HG03354 (cell line): Measurements from ENCODE around the gene BCL2.
A peak's percentile ranks its signal among the peaks of the same experiment; 100 is the strongest.

ENCODE experiments used
- ATAC-seq: cut with Tn5 transposase; IDR thresholded peaks from one replicate; pipeline ENCODE4 v1.9.1; 2021; ENCODE audit warnings: mild to moderate bottlenecking; ENCODE audit not compliant: unreplicated experiment, poor library complexity, severe bottlenecking

BCL2 gene

DNA sequence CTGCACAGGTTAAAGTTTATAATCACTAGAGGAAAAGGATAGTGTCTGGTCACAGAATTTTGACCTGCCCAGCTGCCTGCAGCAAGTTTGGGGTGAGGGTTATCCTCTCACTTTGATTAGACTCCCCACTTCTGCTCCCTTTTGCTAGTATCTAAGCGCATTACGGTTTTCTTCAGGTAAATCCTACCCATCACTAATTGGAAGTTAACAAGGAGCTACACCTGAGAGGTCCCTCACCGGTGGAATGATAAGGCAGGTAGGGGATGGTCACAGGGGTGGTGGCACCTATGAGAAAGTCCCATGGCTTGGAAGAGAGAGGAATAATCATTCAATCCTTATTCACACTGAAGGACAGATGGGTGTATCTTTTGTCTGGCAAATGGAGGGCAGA, 7.6 kb downstream of the BCL2 start:
- ATAC-seq, result peak; percentile 3

DNA sequence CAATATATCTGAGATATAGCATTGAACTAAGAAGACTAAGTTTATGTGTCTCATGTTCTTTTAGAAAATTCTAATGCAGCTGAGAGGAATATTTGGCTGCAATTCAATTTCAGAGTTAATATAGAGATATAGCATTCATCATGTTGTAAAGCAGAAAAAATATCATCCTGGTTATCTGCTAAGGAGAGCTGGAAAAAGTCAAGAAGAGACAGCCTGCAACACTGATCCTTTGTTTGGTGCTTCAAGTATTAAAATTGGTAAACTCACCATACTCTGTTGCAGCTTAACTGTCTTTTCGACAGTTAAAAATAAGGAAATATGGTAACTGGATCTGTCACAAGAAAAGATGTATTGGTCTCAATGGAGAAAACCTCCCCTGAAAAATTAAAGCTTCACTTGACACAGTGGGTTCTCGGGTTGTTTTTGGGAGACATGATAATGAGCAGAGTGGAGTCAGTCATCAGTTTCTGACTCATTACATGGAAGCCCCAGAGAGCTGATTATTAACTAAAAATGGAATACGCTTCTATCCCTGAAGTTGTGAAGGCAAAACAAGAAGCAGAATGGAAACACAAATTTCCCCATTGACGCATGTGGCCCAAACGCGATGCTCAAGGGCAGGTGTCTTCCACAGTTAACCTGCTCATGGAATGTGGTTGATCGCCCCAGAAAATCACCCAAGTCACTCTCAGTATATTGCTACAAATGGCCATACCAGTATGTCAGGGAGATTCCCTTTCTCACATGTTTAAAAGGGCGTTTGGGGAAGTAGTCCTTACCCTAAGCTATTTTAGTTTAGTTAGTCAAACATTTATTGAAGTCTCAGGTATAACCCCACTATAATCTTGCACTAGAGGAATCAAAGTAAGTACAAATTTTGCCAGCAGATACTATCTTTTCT, 8.2 kb downstream of the BCL2 start:
- ATAC-seq, result peak; percentile 72

DNA sequence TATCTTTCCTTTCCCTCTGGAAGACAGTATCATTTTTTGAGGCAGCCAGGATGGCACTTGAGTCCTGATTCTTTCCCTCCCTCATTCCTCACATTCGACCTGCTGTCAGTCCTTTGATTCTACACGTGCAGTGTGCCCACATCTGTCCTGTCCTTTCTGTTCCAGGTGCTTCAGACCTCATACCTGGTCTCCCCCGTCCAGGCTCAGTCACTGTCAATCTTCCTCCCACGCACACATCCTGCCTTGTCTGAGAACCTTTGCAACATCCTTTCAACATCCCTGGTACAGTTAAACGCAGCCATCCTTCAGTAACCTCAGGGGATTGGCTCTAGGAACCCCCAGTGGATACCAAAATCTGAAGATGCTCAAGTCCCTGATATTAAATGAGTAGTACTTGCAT, 10.1 kb downstream of the BCL2 start:
- ATAC-seq, result no peak

DNA sequence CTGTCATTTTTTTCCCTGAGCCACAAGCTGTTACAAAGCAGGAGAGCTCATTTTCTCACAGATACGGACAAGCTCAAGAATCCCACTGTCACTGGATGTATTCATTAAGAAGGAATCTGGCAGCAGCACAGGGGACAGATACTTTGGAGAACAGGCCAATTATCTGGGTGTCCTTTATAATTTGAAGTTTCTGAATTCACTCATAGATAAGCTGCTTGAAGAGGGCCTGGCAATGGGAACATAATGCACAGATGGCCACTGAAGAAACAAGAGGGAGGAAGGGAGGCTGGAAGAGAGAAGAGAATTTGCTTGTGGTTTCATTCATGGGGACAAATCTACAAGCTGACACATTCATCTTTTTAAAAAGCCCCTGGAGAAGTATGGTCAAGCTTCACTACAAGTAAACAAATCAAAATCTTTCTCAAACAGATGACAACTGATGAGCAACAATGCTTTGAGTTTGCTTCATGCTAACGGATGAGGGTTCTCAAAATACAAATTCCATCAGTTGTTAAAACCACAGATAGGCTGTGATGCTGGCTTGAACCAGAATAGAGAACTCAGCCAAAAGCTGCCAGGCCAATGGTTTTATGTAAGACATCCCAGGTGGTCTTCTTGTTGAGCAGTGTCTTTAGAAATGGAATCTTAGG, 11.9 kb downstream of the BCL2 start:
- ATAC-seq, result no peak

- ATAC-seq, result no peak
Observed at GRCh38 chr18:63306819-63307550, 12.6 kb downstream of the BCL2 start.

DNA sequence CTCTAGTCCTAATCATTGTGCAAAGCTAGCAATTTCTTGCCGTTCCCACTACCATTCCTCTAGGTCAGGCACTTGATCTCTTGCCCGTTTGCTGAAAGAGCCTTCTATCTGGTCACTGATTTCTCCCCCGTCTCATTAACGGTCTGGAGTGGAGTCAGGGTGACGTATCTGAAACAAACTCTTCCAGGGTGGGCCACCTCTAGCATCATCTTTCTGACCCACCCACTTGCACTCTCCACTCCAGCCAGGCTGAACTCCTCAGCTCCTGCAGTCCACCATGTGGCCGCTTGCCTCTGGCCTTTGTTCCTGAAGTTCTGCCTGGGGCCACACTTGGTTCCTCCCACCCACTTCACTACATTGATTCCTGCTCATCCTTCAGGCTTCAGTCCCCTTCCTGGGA, 13.3 kb downstream of the BCL2 start:
- no peak for ATAC-seq

- no peak for ATAC-seq
Observed at GRCh38 chr18:63303547-63303946, 16.0 kb downstream of the BCL2 start.

GRCh38 chr18:63302636-63303405, 16.7 kb downstream of the BCL2 start:
- ATAC-seq, result no peak

DNA sequence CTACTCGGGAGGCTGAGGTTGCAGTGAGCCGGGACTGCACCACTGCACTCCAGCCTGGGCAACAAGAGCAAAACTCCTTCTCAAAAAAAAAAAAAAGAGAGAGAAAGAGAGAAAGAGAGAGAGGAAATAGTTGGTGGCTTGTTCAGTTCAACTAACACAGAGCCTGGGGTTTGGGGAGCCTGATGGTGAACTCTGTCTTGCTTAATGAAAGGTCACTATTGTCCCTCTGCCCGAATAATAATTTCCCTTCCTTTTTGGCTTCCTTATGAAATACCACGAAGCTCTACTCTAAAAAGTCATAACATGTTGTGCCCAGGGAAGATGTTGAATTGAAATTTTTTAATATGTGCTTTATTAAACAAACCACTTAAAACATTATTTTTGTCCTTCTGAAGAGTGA, 17.3 kb downstream of the BCL2 start:
- ATAC-seq, result no peak

- ATAC-seq, result no peak
Observed at GRCh38 chr18:63301434-63301833, 18.1 kb downstream of the BCL2 start.

- ATAC-seq, result peak; percentile 64
Observed at GRCh38 chr18:63299837-63300745, 19.5 kb downstream of the BCL2 start.

DNA sequence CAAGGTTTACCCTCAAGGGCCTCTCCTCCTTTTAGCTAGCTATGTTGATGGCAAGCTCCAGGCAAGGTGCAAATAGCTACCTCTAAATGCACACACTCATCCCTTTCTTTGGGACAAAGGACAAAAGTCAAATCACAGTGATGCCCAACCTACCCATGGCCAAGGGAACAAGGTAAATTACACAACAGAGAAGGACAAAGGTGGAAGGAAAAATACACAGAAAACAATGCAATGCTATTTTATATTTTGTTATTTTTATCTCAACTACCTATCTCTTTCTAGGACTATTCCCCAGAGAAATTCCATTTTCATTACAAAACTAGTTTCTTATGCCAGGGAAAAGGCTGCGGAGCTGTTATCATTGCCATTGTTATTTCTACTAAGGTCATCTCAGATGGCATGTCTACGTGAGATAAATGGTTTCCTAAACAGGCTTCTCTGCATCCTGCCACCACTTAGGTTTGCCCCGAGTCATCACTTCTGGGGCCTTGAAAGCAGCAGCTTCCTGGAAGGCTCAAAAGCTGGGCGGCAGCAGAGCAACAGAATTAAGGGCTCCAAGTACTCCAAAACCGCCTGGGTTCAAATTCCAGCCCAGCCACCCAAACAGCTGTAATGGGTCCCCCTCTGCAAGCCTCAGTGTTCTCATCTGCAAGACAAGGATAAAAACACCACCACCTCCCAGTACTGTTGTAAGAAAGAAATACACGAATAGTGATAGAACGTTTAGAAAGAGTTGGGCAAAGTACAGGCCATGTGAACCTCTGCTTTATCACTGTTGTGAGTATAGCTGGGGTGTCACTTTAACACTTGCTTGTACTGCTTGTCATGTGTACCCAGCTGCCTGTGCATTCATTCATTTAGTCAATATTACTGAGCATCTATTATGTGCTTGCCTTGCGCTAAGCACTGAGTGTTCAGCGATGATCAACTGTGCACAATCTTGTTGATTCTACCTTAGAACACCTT, 20.9 kb downstream of the BCL2 start:
- no peak for ATAC-seq

DNA sequence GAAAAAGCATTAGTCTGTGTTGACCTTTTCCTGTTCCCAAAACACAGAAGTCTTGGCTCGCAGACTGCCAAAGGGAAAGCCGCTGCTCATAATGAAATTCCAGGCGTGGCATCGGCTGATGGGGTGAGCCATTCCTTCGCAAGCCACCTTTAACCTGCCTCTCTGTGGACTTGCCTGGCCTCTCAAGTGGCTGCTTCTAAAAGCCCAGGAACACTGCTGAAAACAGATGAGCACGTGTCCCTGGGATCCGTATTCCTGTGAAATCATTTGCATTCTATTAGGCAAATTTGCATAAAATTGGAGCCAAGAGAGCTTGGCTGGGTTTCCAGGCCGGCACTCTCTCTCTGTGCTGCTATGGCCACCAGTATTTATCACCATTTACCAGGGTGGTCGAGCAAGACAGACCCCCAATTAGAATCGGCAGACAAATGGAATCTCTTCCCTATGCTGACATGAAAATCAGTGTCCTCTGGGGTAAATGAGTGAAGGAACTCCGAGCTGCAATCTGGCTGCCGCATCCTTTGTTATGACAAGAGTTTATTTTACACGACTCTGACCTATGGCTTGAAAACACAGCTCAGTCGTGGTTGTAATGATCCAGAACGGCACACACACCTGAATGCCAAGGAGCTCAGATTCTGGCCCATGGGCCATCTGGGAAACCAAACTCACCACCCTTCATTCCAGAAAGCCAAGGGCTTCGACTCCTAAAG, 21.7 kb downstream of the BCL2 start:
- no peak for ATAC-seq

- no peak for ATAC-seq
Observed at GRCh38 chr18:63293935-63294334, 25.6 kb downstream of the BCL2 start.

- peak; percentile 78 for ATAC-seq
Observed at GRCh38 chr18:63292831-63293683, 26.5 kb downstream of the BCL2 start.

DNA sequence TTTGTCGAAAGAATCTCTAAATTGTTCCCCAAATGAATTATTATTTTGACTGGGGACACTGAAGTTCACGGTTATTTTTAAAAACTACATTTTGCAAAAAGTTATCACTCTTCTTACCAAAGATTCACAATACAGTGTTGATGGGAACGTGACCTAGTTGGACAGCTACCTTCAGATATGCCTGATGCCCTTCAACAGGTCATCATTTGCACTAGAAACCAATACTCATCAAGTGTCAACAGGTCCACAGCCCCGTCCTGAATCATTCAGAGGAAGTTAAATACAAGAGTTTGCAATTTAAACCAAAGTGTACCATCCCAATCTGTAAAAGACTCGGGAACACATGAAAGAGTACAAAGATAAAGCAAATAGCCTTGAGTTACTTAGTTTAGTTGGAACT, 28.3 kb downstream of the BCL2 start:
- no peak for ATAC-seq
